K562 (cell line): Measurements from ENCODE around the gene EFCAB7. TPM values are rescaled to one million over a fixed set of nuclear protein-coding genes. Genes with fewer than 3 reads are reported as not detected.

Experiments used
- ATAC-seq: fragments of 200-7000 bp; cut with Tn5 transposase; 3 replicates; pipeline ENCODE4 v1.9.1; 2020; ENCODE audit warnings: moderate library complexity
- BruUV-seq: library from RNA; stranded (reverse); fragments of 400-500 nt; replicated peaks from 2 replicates; lab custom pipeline; 2021; lab: Mats Ljungman, UMichigan
- CTCF ChIA-PET: fragments of 300-600 bp; formaldehyde crosslinking; extraction: SDS; loops from one replicate; lab custom pipeline; 2021; ENCODE audit warnings: low intra/inter-chr PET ratio; lab: Yijun Ruan, JAX
- POLR2A ChIA-PET: fragments of 300-600, 350-650 bp; sonication (Branson Sonifier 250); formaldehyde crosslinking; extraction: SDS; loops from one replicate; lab custom pipeline; 2021; ENCODE audit warnings: antibody characterized with exemption, inconsistent platforms; lab: Yijun Ruan, JAX
- DNase-seq, 4 experiments: peaks; one replicate each; pipeline versions ENCODE4 v3.0.0 to v3.0.0-alpha.2; 2011 to 2018; ENCODE audit warnings: low spot score in 3 of 4, mixed read lengths in 3 of 4; ENCODE audit errors: extremely low read depth in 1 of 4
- FAIRE-seq: peaks from 2 replicates; lab custom pipeline; 2011; peaks lifted over from hg19 to GRCh38; lab: Jason Lieb, UNC
- H2AFZ ChIP-seq: 2 replicates; pipeline ENCODE4 v1.6.0; 2011; ENCODE audit warnings: low read depth, low read length, control low read depth, inconsistent platforms
- H3K27ac ChIP-seq: fragments of 200-600 bp; 3 replicates; pipeline ENCODE4 v1.8.0; 2011; ENCODE audit warnings: low read depth, mild to moderate bottlenecking, control low read depth, inconsistent platforms, low read length, moderate library complexity, mixed read lengths; ENCODE audit errors: extremely low read depth
- H3K27me3 ChIP-seq, 2 experiments: fragments of 300-600 bp in 1 of 2; 2 replicates in 1 of 2; 3 replicates in 1 of 2; pipeline versions ENCODE4 v1.6.0 to v1.8.0; 2011; ENCODE audit warnings: inconsistent platforms in 2 of 2, low read length in 2 of 2, mild to moderate bottlenecking in 1 of 2, mixed read lengths in 1 of 2, moderate library complexity in 1 of 2; ENCODE audit not compliant: control insufficient read depth in 2 of 2, insufficient read depth in 2 of 2
- H3K36me3 ChIP-seq: fragments of 300-600 bp; 3 replicates; pipeline ENCODE4 v1.8.0; 2011; ENCODE audit warnings: mild to moderate bottlenecking, low read length, inconsistent platforms; ENCODE audit not compliant: control insufficient read depth, insufficient read depth
- H3K4me1 ChIP-seq, 2 experiments: fragments of 200-600 bp in 1 of 2; replicated peaks in 1 of 2; 2 replicates in 1 of 2; 3 replicates in 1 of 2; pipeline versions ENCODE4 v1.5.1 to v1.8.0; 2011; ENCODE audit warnings: inconsistent platforms in 2 of 2, low read length in 2 of 2, mild to moderate bottlenecking in 1 of 2, mixed read lengths in 1 of 2, moderate library complexity in 1 of 2; ENCODE audit not compliant: control insufficient read depth in 2 of 2, insufficient read depth in 2 of 2
- H3K4me2 ChIP-seq: 2 replicates; pipeline ENCODE4 v1.6.1; 2011; ENCODE audit warnings: low read length, control low read depth, inconsistent platforms, mixed read lengths; ENCODE audit not compliant: insufficient read depth
- H3K4me3 ChIP-seq: fragments of 200-600 bp; sonication (generic), shearing (Covaris generic); 2 replicates; pipeline ENCODE4 v1.5.1; 2016; ENCODE audit warnings: control low read depth, inconsistent platforms
- H3K79me2 ChIP-seq: fragments of 200-600 bp; 3 replicates; pipeline ENCODE4 v1.8.0; 2011; ENCODE audit warnings: low read length, inconsistent platforms; ENCODE audit not compliant: control insufficient read depth, insufficient read depth
- H3K9ac ChIP-seq, 2 experiments: 2 replicates each; pipeline versions ENCODE4 v1.6.0 to v1.6.1; 2011; ENCODE audit warnings: low read depth in 2 of 2, low read length in 2 of 2, control low read depth in 1 of 2, inconsistent platforms in 1 of 2, mild to moderate bottlenecking in 1 of 2, mixed read lengths in 1 of 2; ENCODE audit not compliant: insufficient read depth in 1 of 2
- H3K9me1 ChIP-seq: one replicate; pipeline ENCODE4 v1.6.0; 2011; ENCODE audit warnings: inconsistent platforms, mild to moderate bottlenecking, low read length, moderate library complexity; ENCODE audit not compliant: control insufficient read depth, insufficient read depth
- H3K9me3 ChIP-seq: replicated peaks from 2 replicates; pipeline ENCODE4 v1.5.1; 2011; ENCODE audit warnings: low read depth, low read length, inconsistent platforms; ENCODE audit not compliant: control insufficient read depth, insufficient read depth
- H4K20me1 ChIP-seq: replicated peaks from 2 replicates; pipeline ENCODE4 v1.6.1; 2011; ENCODE audit warnings: low read length, inconsistent platforms, mixed read lengths; ENCODE audit not compliant: control insufficient read depth, insufficient read depth
- CTCF ChIP-seq, 3 experiments: IDR thresholded peaks in 2 of 3; conservative IDR thresholded peaks in 1 of 3; 2 replicates each; pipeline ENCODE4 v1.5.1; 2011 to 2012; ENCODE audit warnings: low read length in 3 of 3, mild to moderate bottlenecking in 3 of 3, control low read depth in 2 of 3, improper control_type of control experiment in 1 of 3, inconsistent platforms in 1 of 3, low read depth in 1 of 3, mixed read lengths in 1 of 3, moderate library complexity in 1 of 3; ENCODE audit not compliant: insufficient read depth in 2 of 3
- MNT ChIP-seq, 2 experiments: fragments of 450-650 bp; conservative IDR thresholded peaks; 2 replicates each; pipeline ENCODE4 v1.6.1; 2017; ENCODE audit warnings: mild to moderate bottlenecking in 2 of 2, moderate library complexity in 2 of 2
- RAD21 ChIP-seq, 2 experiments: fragments of 250-450 bp in 1 of 2; fragments of 450-650 bp in 1 of 2; sonication (Bioruptor Pico) in 1 of 2; formaldehyde crosslinking in 1 of 2; IDR thresholded peaks in 1 of 2; conservative IDR thresholded peaks in 1 of 2; 2 replicates each; pipeline versions ENCODE4 v1.4.0 to v1.8.0; 2020 to 2022; ENCODE audit warnings: mild to moderate bottlenecking in 2 of 2, moderate library complexity in 1 of 2
- REST ChIP-seq, 2 experiments: fragments of 450-650 bp; formaldehyde crosslinking in 1 of 2; IDR thresholded peaks; 2 replicates each; pipeline versions ENCODE4 v1.4.0 to v1.6.1; 2014 to 2020; ENCODE audit warnings: mild to moderate bottlenecking in 2 of 2, borderline replicate concordance in 1 of 2, low read depth in 1 of 2
- SIN3B ChIP-seq: fragments of 450-650 bp; IDR thresholded peaks from 2 replicates; pipeline ENCODE4 v1.6.1; 2017; ENCODE audit warnings: low read depth, mild to moderate bottlenecking, moderate library complexity
- WGBS: fragments of 100-300 bp; shearing (Covaris generic); methylation state at CpG from one replicate; pipeline ENCODE4 v1.1.6; 2016; ENCODE audit warnings: low coverage, mixed read lengths; ENCODE audit not compliant: insufficient coverage; ENCODE audit errors: missing lambda C conversion rate; 5-methylcytosine and 5-hydroxymethylcytosine counted together
- in situ Hi-C: fragments of 300-500 bp; cut with MboI; formaldehyde crosslinking; loops from 4 replicates; pipeline ENCODE4 v1.15.0; 2018; ENCODE audit warnings: inconsistent platforms, mixed read lengths
- intact Hi-C: fragments of 100-400 bp; cut with micrococcal nuclease; formaldehyde crosslinking; loops from 2 replicates; pipeline ENCODE4 v1.14.2; 2022
- polyA plus RNA-seq, 8 experiments: library from polyadenylated mRNA; depleted of rRNA in 4 of 8; stranded (reverse) in 5 of 8; unstranded in 3 of 8; fragments of >200 nt; fragmentation: Nextera tagmentation in 2 of 8; fragmentation: Illumina TruSeq in 1 of 8; extraction: Ambion mirVana in 2 of 8; extraction: Trizol in 1 of 8; gene quantifications; 2 replicates each; pipeline versions ENCODE4 v1.2.1 to v1.2.3, GENCODE V29; 2011 to 2014; ENCODE audit warnings: inconsistent platforms in 1 of 8, missing spikeins in 1 of 8
- total RNA-seq, 7 experiments: library from RNA; depleted of rRNA in 6 of 7; stranded (reverse); fragments of >200 nt in 6 of 7; fragmentation: Illumina TruSeq in 2 of 7; extraction: Trizol in 2 of 7; gene quantifications; 2 replicates each; pipeline versions ENCODE4 v1.2.1 to v1.2.3, GENCODE V29; 2011 to 2021; ENCODE audit warnings: low replicate concordance in 1 of 7

EFCAB7 gene
- total and polyA plus RNA-seq, 9 of the 15 experiments (the other 6 are each of a cell fraction or from before 2014, with no cell fraction given) = 3.2 to 7.6 (median 5.7) TPM

GRCh38 chr1:63537940-63538339 lies 14.6 kb downstream of the EFCAB7 start:
- DNase-seq = no peak
- in situ Hi-C loops = no loop called here
- ChIA-PET POLR2A (interaction anchor here (1.9 kb wide), 1 partner anchor 9 kb away, joined by 4 read pairs; no protein-coding TSS in a partner anchor), CTCF (interaction anchor here (0.6 to 0.7 kb wide), 2 partner anchors 72 to 210 kb away, joined by 3 read pairs; no protein-coding TSS in a partner anchor)
- no peak overlapping the region for H3K27ac ChIP-seq
- no peak overlapping the region for H3K4me3 ChIP-seq
- no peak overlapping the region for H3K9ac ChIP-seq
- H3K4me1 ChIP-seq = no peaks in the 10 kb centered on the region
- peak; percentile 32 to 54 for TF ChIP-seq RAD21 (CRISPR knock-in tag; conservative IDR thresholded peaks at IDR 0.05 in 1 of 2, IDR thresholded peaks at IDR 0.05 in 1 of 2)
- TF ChIP-seq SIN3B = no peak
- TF ChIP-seq REST (IDR thresholded peaks at IDR 0.05; ENCODE audit: borderline replicate concordance) = peak; percentile 18; the same call in 1 of the 2 replicates
- no peak for TF ChIP-seq REST (CRISPR knock-in tag; IDR thresholded peaks at IDR 0.05; ENCODE audit: low read depth)
- no peak for TF ChIP-seq MNT (conservative IDR thresholded peaks at IDR 0.05)
- peak in 2 of 3 experiments; percentile 12 to 66; a peak in 3 of 6 replicates for TF ChIP-seq CTCF (IDR thresholded peaks at IDR 0.05 in 2 of 3, conservative IDR thresholded peaks at IDR 0.05 in 1 of 3; ENCODE audit: insufficient read depth in 2 of 3, low read depth in 1 of 3, low read length in 3 of 3)
- TF ChIP-seq, all 486 proteins: peak for 3
- FAIRE-seq = no peak
- intact Hi-C loops = loop anchor here (5.0 kb wide), 1 partner anchor 221 kb away; no protein-coding TSS in a partner anchor
- Histone ChIP-seq H3K9me3 (no peaks in the 10 kb centered on the region), H3K36me3 (no peaks in the 10 kb centered on the region), H3K4me2 (no peak overlapping the region), H3K79me2 (no peaks in the 10 kb centered on the region), H3K9me1 (no peaks in the 10 kb centered on the region), H3K27me3 (no peaks in the 10 kb centered on the region), H4K20me1 (no peaks in the 10 kb centered on the region), H2AFZ (no peak overlapping the region)
- 11% methylated on average over 1 of the region's 1 CpG for WGBS
- no peak for ATAC-seq
- no TSS peak for BruUV-seq
